Measurements from ENCODE around the gene TARBP1.

GRCh38 chr1:234435620-234436019, 43.4 kb downstream of the TARBP1 start:
- TF ChIP-seq, protein P1, sequence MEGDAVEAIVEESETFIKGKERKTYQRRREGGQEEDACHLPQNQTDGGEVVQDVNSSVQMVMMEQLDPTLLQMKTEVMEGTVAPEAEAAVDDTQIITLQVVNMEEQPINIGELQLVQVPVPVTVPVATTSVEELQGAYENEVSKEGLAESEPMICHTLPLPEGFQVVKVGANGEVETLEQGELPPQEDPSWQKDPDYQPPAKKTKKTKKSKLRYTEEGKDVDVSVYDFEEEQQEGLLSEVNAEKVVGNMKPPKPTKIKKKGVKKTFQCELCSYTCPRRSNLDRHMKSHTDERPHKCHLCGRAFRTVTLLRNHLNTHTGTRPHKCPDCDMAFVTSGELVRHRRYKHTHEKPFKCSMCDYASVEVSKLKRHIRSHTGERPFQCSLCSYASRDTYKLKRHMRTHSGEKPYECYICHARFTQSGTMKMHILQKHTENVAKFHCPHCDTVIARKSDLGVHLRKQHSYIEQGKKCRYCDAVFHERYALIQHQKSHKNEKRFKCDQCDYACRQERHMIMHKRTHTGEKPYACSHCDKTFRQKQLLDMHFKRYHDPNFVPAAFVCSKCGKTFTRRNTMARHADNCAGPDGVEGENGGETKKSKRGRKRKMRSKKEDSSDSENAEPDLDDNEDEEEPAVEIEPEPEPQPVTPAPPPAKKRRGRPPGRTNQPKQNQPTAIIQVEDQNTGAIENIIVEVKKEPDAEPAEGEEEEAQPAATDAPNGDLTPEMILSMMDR (IDR thresholded peaks at IDR 0.05): no peak
- TF ChIP-seq POLR2A (IDR thresholded peaks at IDR 0.05): no peak

All from esophagus squamous epithelium (tissue), 4 donors.